ENCODE data around the gene TMEM273. TPM values are rescaled to one million over a fixed set of nuclear protein-coding genes. Genes with fewer than 3 reads are reported as not detected.

Gene TMEM273
- total RNA-seq, 1 donor from 2014 or later: not detected

- TF ChIP-seq CTCF (IDR thresholded peaks at IDR 0.05): no peak
- Mint-ChIP-seq H3K4me3 (ENCODE audit: unreplicated experiment) (no peak overlapping the region), H3K4me1 (ENCODE audit: unreplicated experiment) (no peaks in the 10 kb centered on the region), H3K27ac (ENCODE audit: unreplicated experiment) (no peak overlapping the region), H3K36me3 (ENCODE audit: unreplicated experiment) (no peaks in the 10 kb centered on the region), H3K9me3 (ENCODE audit: unreplicated experiment) (no peaks in the 10 kb centered on the region), H3K27me3 (ENCODE audit: unreplicated experiment) (no peaks in the 10 kb centered on the region)
- DNase-seq (ENCODE audit: extremely low spot score, unreplicated experiment): peak; percentile 27
These were observed 19.2 kb downstream of the TMEM273 start for GRCh38 chr10:49168831-49169500.

- H3K36me3 Mint-ChIP-seq (ENCODE audit: unreplicated experiment): no peaks in the 10 kb centered on the region
- H3K9me3 Mint-ChIP-seq (ENCODE audit: unreplicated experiment): no peaks in the 10 kb centered on the region
- no peaks in the 10 kb centered on the region for H3K27me3 Mint-ChIP-seq (ENCODE audit: unreplicated experiment)
- H3K4me1 Mint-ChIP-seq (ENCODE audit: unreplicated experiment): no peaks in the 10 kb centered on the region
- no peak overlapping the region for H3K4me3 Mint-ChIP-seq (ENCODE audit: unreplicated experiment)
- TF ChIP-seq CTCF (IDR thresholded peaks at IDR 0.05): no peak
- H3K27ac Mint-ChIP-seq (ENCODE audit: unreplicated experiment): no peak overlapping the region
- peak; percentile 67 for DNase-seq (ENCODE audit: extremely low spot score, unreplicated experiment)
These were observed 20.0 kb downstream of the TMEM273 start for GRCh38 chr10:49168171-49168540.

- DNase-seq (ENCODE audit: extremely low spot score, unreplicated experiment): peak; percentile 57
- H3K4me3 Mint-ChIP-seq (ENCODE audit: unreplicated experiment): no peak overlapping the region
- no peaks in the 10 kb centered on the region for H3K36me3 Mint-ChIP-seq (ENCODE audit: unreplicated experiment)
- no peaks in the 10 kb centered on the region for H3K9me3 Mint-ChIP-seq (ENCODE audit: unreplicated experiment)
- no peaks in the 10 kb centered on the region for H3K4me1 Mint-ChIP-seq (ENCODE audit: unreplicated experiment)
- H3K27me3 Mint-ChIP-seq (ENCODE audit: unreplicated experiment): no peaks in the 10 kb centered on the region
- no peak overlapping the region for H3K27ac Mint-ChIP-seq (ENCODE audit: unreplicated experiment)
- TF ChIP-seq CTCF (IDR thresholded peaks at IDR 0.05): no peak
These were observed 20.6 kb downstream of the TMEM273 start for GRCh38 chr10:49167425-49168170.

- no peak overlapping the region for H3K27ac Mint-ChIP-seq (ENCODE audit: unreplicated experiment)
- no peaks in the 10 kb centered on the region for H3K36me3 Mint-ChIP-seq (ENCODE audit: unreplicated experiment)
- H3K9me3 Mint-ChIP-seq (ENCODE audit: unreplicated experiment): no peaks in the 10 kb centered on the region
- H3K4me3 Mint-ChIP-seq (ENCODE audit: unreplicated experiment): no peak overlapping the region
- TF ChIP-seq CTCF (IDR thresholded peaks at IDR 0.05): no peak
- peaks cover 2% of the 10 kb centered on the region for H3K27me3 Mint-ChIP-seq (ENCODE audit: unreplicated experiment)
- H3K4me1 Mint-ChIP-seq (ENCODE audit: unreplicated experiment): no peaks in the 10 kb centered on the region
- DNase-seq (ENCODE audit: extremely low spot score, unreplicated experiment): no peak
These were observed 21.4 kb downstream of the TMEM273 start for GRCh38 chr10:49166484-49167400.
